GM12892 (cell line): Measurements from ENCODE around the gene ZNHIT1.

Experiments used
- POLR2AphosphoS5 ChIP-seq: IDR thresholded peaks from 2 replicates; pipeline ENCODE4 v1.6.1; 2011; ENCODE audit warnings: low read depth, low read length, control low read depth
- TAF1 ChIP-seq: IDR thresholded peaks from 2 replicates; pipeline ENCODE4 v1.6.1; 2011; ENCODE audit warnings: low read depth, mild to moderate bottlenecking, control low read depth, low read length, borderline replicate concordance

DNA sequence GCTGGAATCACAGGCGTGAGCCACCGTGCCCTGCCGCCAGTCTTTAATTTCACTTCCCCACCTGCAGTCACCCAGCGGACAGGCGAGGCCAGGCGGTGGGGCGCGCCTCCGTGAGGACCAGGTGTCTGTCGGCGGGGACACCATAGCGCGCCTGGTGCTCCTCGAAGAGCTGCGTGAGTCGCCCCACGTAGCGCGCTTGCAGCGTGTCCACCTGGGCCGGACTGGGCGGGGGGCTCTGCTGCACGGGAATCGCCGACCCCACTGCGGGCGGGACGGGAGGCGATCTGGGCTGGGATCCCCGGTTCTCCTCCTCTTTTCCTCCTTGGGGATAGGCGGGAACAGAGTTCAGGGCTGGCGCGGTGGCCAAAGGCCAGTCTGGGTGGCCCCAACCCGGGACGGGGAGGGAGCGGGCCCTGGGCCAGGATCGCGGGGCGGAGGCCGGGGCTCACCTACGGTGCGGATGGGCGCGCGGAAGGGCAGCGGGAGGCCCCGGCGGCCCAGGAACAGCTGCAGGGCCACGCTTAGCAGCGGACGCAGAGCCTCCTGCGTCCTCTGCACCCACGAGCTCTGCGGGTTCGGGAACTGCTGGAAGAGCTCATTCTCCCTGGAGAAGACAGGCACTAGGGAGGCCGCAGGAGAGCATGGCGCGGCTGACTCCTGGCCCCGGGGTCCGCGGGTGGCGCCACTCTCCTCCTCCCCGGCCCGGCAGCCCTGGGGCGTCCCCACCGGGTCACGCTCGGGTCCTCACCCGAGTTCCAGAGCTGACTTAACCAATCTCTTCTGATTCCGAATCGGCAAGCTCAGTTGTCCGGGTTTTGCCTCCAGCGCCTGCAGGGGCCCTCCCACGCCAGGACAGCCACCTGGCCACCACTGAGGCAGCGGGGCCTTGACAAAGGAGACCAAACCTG, 16.0 kb upstream of the ZNHIT1 start:
- TF ChIP-seq TAF1 = no peak
- no peak for TF ChIP-seq POLR2AphosphoS5
